Suprapubic skin (tissue), 3 donors: ENCODE measurements around the gene TRMT10C.

Experiments used
- CTCF ChIP-seq, 2 donors: fragments of 200-600 bp in 1 of 2; fragments of 450-650 bp in 1 of 2; sonication (generic) in 1 of 2; IDR thresholded peaks; one replicate each; pipeline ENCODE4 v1.5.1; 2016 to 2019; ENCODE audit warnings: antibody characterized with exemption in 2 of 2, mild to moderate bottlenecking in 1 of 2, moderate library complexity in 1 of 2
- EP300 ChIP-seq: sonication (generic); formaldehyde crosslinking; IDR thresholded peaks from one replicate; pipeline ENCODE4 v1.6.1; 2017; ENCODE audit warnings: antibody characterized with exemption
- POLR2A ChIP-seq, 2 donors: fragments of 450-650 bp; IDR thresholded peaks; one replicate each; pipeline ENCODE4 v1.6.1; 2017; ENCODE audit warnings: antibody characterized with exemption in 2 of 2, mild to moderate bottlenecking in 2 of 2, moderate library complexity in 2 of 2

DNA sequence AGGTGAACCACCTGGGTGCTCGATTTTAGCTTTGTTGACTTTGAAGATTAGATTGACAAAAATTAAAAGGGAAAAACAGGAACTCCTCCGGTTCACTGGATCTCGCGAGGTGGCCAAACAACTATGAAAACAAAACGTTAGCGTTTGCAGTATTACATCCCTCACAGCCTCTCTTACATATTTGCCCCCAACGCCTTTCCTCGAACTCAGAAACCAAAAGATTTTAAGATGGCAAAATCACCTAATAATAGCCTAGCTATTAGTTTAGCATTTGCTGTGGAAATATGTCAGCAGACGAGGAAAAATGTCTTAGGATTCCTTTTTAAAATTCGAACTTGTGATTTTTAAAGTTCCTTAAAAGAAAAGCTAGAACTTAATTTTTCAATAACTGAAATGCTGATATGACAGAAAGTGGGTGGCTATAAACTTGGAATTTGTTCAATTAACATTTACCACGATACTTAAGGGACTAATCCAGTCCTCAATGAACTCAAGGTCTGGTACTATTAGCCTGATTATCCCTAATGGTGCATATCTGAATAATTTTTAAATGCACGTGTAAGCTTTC, 48.2 kb upstream of the TRMT10C start:
- no peak for TF ChIP-seq POLR2A (IDR thresholded peaks at IDR 0.05)
- TF ChIP-seq EP300, result no peak
- TF ChIP-seq CTCF (IDR thresholded peaks at IDR 0.05), result no peak
